GM23248 (cell line): ENCODE results near the gene KCNK1. TPM values are rescaled to one million over a fixed set of nuclear protein-coding genes. Genes with fewer than 3 reads are reported as not detected.

Source experiments
- DNase-seq: peaks from one replicate; pipeline ENCODE4 v3.0.0-alpha.2; 2015
- H2AFZ ChIP-seq: fragments of 200-600 bp; sonication (generic); 2 replicates; pipeline ENCODE4 v1.6.1; 2016; ENCODE audit warnings: antibody characterized with exemption
- H3F3A ChIP-seq: fragments of 200-600 bp; sonication (generic); 2 replicates; pipeline ENCODE4 v1.6.1; 2016; ENCODE audit warnings: mild to moderate bottlenecking, antibody characterized with exemption, mixed run types; ENCODE audit not compliant: insufficient read depth
- H3K27ac ChIP-seq: fragments of 200-600 bp; sonication (generic); 2 replicates; pipeline ENCODE4 v1.5.1; 2016; ENCODE audit warnings: mild to moderate bottlenecking
- H3K27me3 ChIP-seq: fragments of 200-600 bp; sonication (generic); replicated peaks from 2 replicates; pipeline ENCODE4 v1.6.1; 2016; ENCODE audit warnings: mild to moderate bottlenecking; ENCODE audit not compliant: insufficient read depth
- H3K36me3 ChIP-seq: fragments of 200-600 bp; sonication (generic); 2 replicates; pipeline ENCODE4 v1.6.1; 2016; ENCODE audit warnings: low read depth, mild to moderate bottlenecking
- H3K4me1 ChIP-seq: fragments of 200-600 bp; sonication (generic); 2 replicates; pipeline ENCODE4 v1.6.1; 2016; ENCODE audit warnings: mild to moderate bottlenecking; ENCODE audit not compliant: insufficient read depth
- H3K4me2 ChIP-seq: fragments of 200-600 bp; sonication (generic); one replicate; pipeline ENCODE4 v1.6.1; 2016; ENCODE audit warnings: mild to moderate bottlenecking; ENCODE audit not compliant: unreplicated experiment
- H3K4me3 ChIP-seq: fragments of 200-600 bp; sonication (generic); 2 replicates; pipeline ENCODE4 v1.5.1; 2016; ENCODE audit warnings: mild to moderate bottlenecking
- H3K79me2 ChIP-seq: fragments of 200-600 bp; sonication (generic); 2 replicates; pipeline ENCODE4 v1.6.1; 2016; ENCODE audit warnings: mild to moderate bottlenecking; ENCODE audit not compliant: insufficient read depth
- H3K9ac ChIP-seq: fragments of 200-600 bp; sonication (generic); 2 replicates; pipeline ENCODE4 v1.6.1; 2016; ENCODE audit warnings: mild to moderate bottlenecking
- H3K9me2 ChIP-seq: fragments of 200-600 bp; sonication (generic); 2 replicates; pipeline ENCODE4 v1.6.1; 2016; ENCODE audit warnings: mixed run types, mild to moderate bottlenecking, moderate library complexity; ENCODE audit not compliant: insufficient read depth
- H3K9me3 ChIP-seq: fragments of 200-600 bp; sonication (generic); one replicate; pipeline ENCODE4 v1.6.1; 2017; ENCODE audit warnings: low read depth
- H4K20me1 ChIP-seq: fragments of 200-600 bp; sonication (generic); 2 replicates; pipeline ENCODE4 v1.6.0; 2016; ENCODE audit not compliant: insufficient read depth
- EZH2 ChIP-seq: fragments of 200-600 bp; sonication (generic); IDR thresholded peaks from 2 replicates; pipeline ENCODE4 v1.6.1; 2018; ENCODE audit warnings: antibody characterized with exemption, mild to moderate bottlenecking; ENCODE audit not compliant: insufficient read depth, poor library complexity, severe bottlenecking
- EZH2phosphoT487 ChIP-seq: fragments of 200-600 bp; sonication (generic); IDR thresholded peaks from 2 replicates; pipeline ENCODE4 v1.6.1; 2018; ENCODE audit warnings: antibody characterized with exemption, moderate library complexity, mild to moderate bottlenecking, low read depth; ENCODE audit not compliant: insufficient read depth
- WGBS, 2 experiments: methylation state at CpG; one replicate each; pipeline ENCODE4 v1.1.6; 2015 to 2017; ENCODE audit warnings: low lambda C conversion rate in 2 of 2, low coverage in 1 of 2; ENCODE audit errors: missing lambda C conversion rate in 2 of 2; 5-methylcytosine and 5-hydroxymethylcytosine counted together
- in situ Hi-C: fragments of 300-500 bp; cut with MboI; formaldehyde crosslinking; loops from 2 replicates; pipeline ENCODE4 v1.15.0; 2020
- polyA plus RNA-seq: library from polyadenylated mRNA; unstranded; fragments of >200 nt; fragmentation: Nextera tagmentation; extraction: Ambion mirVana; gene quantifications from 2 replicates; pipeline ENCODE4 v1.2.1, GENCODE V29; 2016
- total RNA-seq: library from RNA; depleted of rRNA; stranded (reverse); fragments of >200 nt; shearing (Covaris generic); gene quantifications from 2 replicates; pipeline ENCODE4 v1.2.3, GENCODE V29; 2014

The KCNK1 gene
- total and polyA plus RNA-seq, 2 experiments from 2014 or later, result 4.0 to 4.2 TPM

GRCh38 chr1:233620065-233620464, 6.2 kb downstream of the KCNK1 start:
- H3K9ac ChIP-seq, result no peak overlapping the region
- no peaks in the 10 kb centered on the region for H3F3A ChIP-seq
- in situ Hi-C loops, result no loop called here
- WGBS, 2 experiments, result 98% methylated on average over 2 of the region's 2 CpGs
- no peak for TF ChIP-seq EZH2phosphoT487
- no peak for TF ChIP-seq EZH2
- H3K9me3 ChIP-seq, result no peaks in the 10 kb centered on the region
- no peak for DNase-seq
- H3K27me3 ChIP-seq, result no peaks in the 10 kb centered on the region
- H3K9me2 ChIP-seq, result no peaks in the 10 kb centered on the region
- no peaks in the 10 kb centered on the region for H3K36me3 ChIP-seq
- H2AFZ ChIP-seq, result no peak overlapping the region
- no peaks in the 10 kb centered on the region for H4K20me1 ChIP-seq
- no peak overlapping the region for H3K4me3 ChIP-seq
- H3K79me2 ChIP-seq, result peaks cover 7% of the 10 kb centered on the region; the same call in 1 of the 2 replicates
- no peak overlapping the region for H3K4me2 ChIP-seq
- H3K27ac ChIP-seq, result no peak overlapping the region
- H3K4me1 ChIP-seq, result no peaks in the 10 kb centered on the region

GRCh38 chr1:233621923-233622322, 8.0 kb downstream of the KCNK1 start:
- H3K4me1 ChIP-seq, result no peaks in the 10 kb centered on the region
- H3K9ac ChIP-seq, result no peak overlapping the region
- no peaks in the 10 kb centered on the region for H4K20me1 ChIP-seq
- H3K9me3 ChIP-seq, result no peaks in the 10 kb centered on the region
- no peaks in the 10 kb centered on the region for H3K9me2 ChIP-seq
- in situ Hi-C loops, result no loop called here
- H3K36me3 ChIP-seq, result no peaks in the 10 kb centered on the region
- no peaks in the 10 kb centered on the region for H3K27me3 ChIP-seq
- no peak overlapping the region for H3K4me3 ChIP-seq
- DNase-seq, result no peak
- TF ChIP-seq EZH2phosphoT487 (no peak), EZH2 (no peak)
- H3K27ac ChIP-seq, result no peak overlapping the region
- H3K79me2 ChIP-seq, result no peaks in the 10 kb centered on the region; the same call in 1 of the 2 replicates
- no peak overlapping the region for H2AFZ ChIP-seq
- H3F3A ChIP-seq, result no peaks in the 10 kb centered on the region
- no peak overlapping the region for H3K4me2 ChIP-seq
- 87 to 94% methylated on average over 3 of the region's 3 CpGs for WGBS, 2 experiments

- no peaks in the 10 kb centered on the region for H3K4me1 ChIP-seq
- H3K9me2 ChIP-seq, result no peaks in the 10 kb centered on the region
- 83 to 94% methylated on average over 3 of the region's 3 CpGs for WGBS, 2 experiments
- H4K20me1 ChIP-seq, result no peaks in the 10 kb centered on the region
- no peak overlapping the region for H3K4me2 ChIP-seq
- no peak overlapping the region for H2AFZ ChIP-seq
- no peak overlapping the region for H3K9ac ChIP-seq
- H3K27me3 ChIP-seq, result no peaks in the 10 kb centered on the region
- no peak overlapping the region for H3K4me3 ChIP-seq
- H3F3A ChIP-seq, result no peaks in the 10 kb centered on the region
- H3K79me2 ChIP-seq, result no peaks in the 10 kb centered on the region; the same call in 1 of the 2 replicates
- DNase-seq, result no peak
- no peak overlapping the region for H3K27ac ChIP-seq
- no peaks in the 10 kb centered on the region for H3K36me3 ChIP-seq
- in situ Hi-C loops, result no loop called here
- TF ChIP-seq EZH2phosphoT487 (no peak), EZH2 (no peak)
- H3K9me3 ChIP-seq, result no peaks in the 10 kb centered on the region
Measured at GRCh38 chr1:233624289-233624688, 10.4 kb downstream of the KCNK1 start.

- Histone ChIP-seq H3K9me3 (no peaks in the 10 kb centered on the region), H3K9ac (no peak overlapping the region), H4K20me1 (no peaks in the 10 kb centered on the region), H3K4me2 (no peak overlapping the region), H3F3A (no peaks in the 10 kb centered on the region), H2AFZ (no peak overlapping the region), H3K27me3 (no peaks in the 10 kb centered on the region), H3K36me3 (no peaks in the 10 kb centered on the region), H3K9me2 (no peaks in the 10 kb centered on the region), H3K79me2 (no peaks in the 10 kb centered on the region; the same call in 1 of the 2 replicates), H3K4me3 (no peak overlapping the region), H3K4me1 (no peaks in the 10 kb centered on the region), H3K27ac (no peak overlapping the region)
- in situ Hi-C loops, result no loop called here
- no peak for TF ChIP-seq EZH2
- no peak for TF ChIP-seq EZH2phosphoT487
- 94 to 100% methylated on average over 2 of the region's 2 CpGs for WGBS, 2 experiments
- DNase-seq, result no peak
Measured at GRCh38 chr1:233625087-233625486, 11.2 kb downstream of the KCNK1 start.

GRCh38 chr1:233625510-233625981, 11.6 kb downstream of the KCNK1 start:
- Histone ChIP-seq H3K27me3 (no peaks in the 10 kb centered on the region), H3K9ac (no peak overlapping the region), H3K4me1 (no peaks in the 10 kb centered on the region), H3K4me2 (no peak overlapping the region), H3K36me3 (no peaks in the 10 kb centered on the region), H3K4me3 (no peak overlapping the region), H2AFZ (no peak overlapping the region), H3K27ac (no peak overlapping the region), H3K79me2 (no peaks in the 10 kb centered on the region; the same call in 1 of the 2 replicates), H4K20me1 (no peaks in the 10 kb centered on the region), H3K9me2 (no peaks in the 10 kb centered on the region), H3K9me3 (no peaks in the 10 kb centered on the region), H3F3A (no peaks in the 10 kb centered on the region)
- 72 to 90% methylated on average over 4 of the region's 4 CpGs for WGBS, 2 experiments
- TF ChIP-seq EZH2phosphoT487, result no peak
- TF ChIP-seq EZH2, result no peak
- in situ Hi-C loops, result no loop called here
- DNase-seq, result no peak
